DMS114 treated with DMSO at 0.1 percent for 48 hours (cell line): ENCODE data around the gene RUBCNL.
"Not testable (repeated sequence)": the region's sequence is repeated elsewhere in the genome, so short reads cannot be mapped to it uniquely, and the experiment has no call there.

Source experiments
- DNase-seq: peaks from one replicate; lab custom pipeline; 2025; ENCODE audit not compliant: unreplicated experiment; lab: John Stamatoyannopoulos, UW

Gene RUBCNL

GRCh38 chr13:46374710-46375109, 12.3 kb downstream of the RUBCNL start:
- DNase-seq = no peak

- DNase-seq = no peak
Measured at GRCh38 chr13:46373623-46374022, 13.4 kb downstream of the RUBCNL start.

GRCh38 chr13:46372938-46373337, 14.1 kb downstream of the RUBCNL start:
- DNase-seq = not testable (repeated sequence)

GRCh38 chr13:46372071-46372470, 15.0 kb downstream of the RUBCNL start:
- no peak for DNase-seq

- no peak for DNase-seq
Measured at GRCh38 chr13:46369506-46370277, 17.4 kb downstream of the RUBCNL start.

GRCh38 chr13:46367617-46368327, 19.3 kb downstream of the RUBCNL start:
- DNase-seq = no peak

GRCh38 chr13:46361276-46361934, 25.6 kb downstream of the RUBCNL start:
- no peak for DNase-seq

- no peak for DNase-seq
Measured at GRCh38 chr13:46360604-46361003, 26.4 kb downstream of the RUBCNL start.

- no peak for DNase-seq
Measured at GRCh38 chr13:46359714-46360113, 27.3 kb downstream of the RUBCNL start.

- DNase-seq = no peak
Measured at GRCh38 chr13:46355901-46356590, 31.0 kb downstream of the RUBCNL start.

GRCh38 chr13:46355088-46355468, 32.0 kb downstream of the RUBCNL start:
- no peak for DNase-seq

GRCh38 chr13:46354156-46355087, 32.6 kb downstream of the RUBCNL start:
- DNase-seq = no peak

- DNase-seq = no peak
Measured at GRCh38 chr13:46352805-46353204, 34.2 kb downstream of the RUBCNL start.

GRCh38 chr13:46350003-46350402, 37.0 kb downstream of the RUBCNL start:
- DNase-seq = no peak

GRCh38 chr13:46348961-46349360, 38.1 kb downstream of the RUBCNL start:
- no peak for DNase-seq

- no peak for DNase-seq
Measured at GRCh38 chr13:46347277-46347676, 39.8 kb downstream of the RUBCNL start.

- no peak for DNase-seq
Measured at GRCh38 chr13:46345866-46346265, 41.2 kb downstream of the RUBCNL start.

- no peak for DNase-seq
Measured at GRCh38 chr13:46345398-46345797, 41.7 kb downstream of the RUBCNL start.

- DNase-seq = no peak
Measured at GRCh38 chr13:46343279-46343994, 43.6 kb downstream of the RUBCNL start.

GRCh38 chr13:46342538-46342937, 44.5 kb downstream of the RUBCNL start:
- DNase-seq = no peak
